HepG2 (cell line): ENCODE measurements around the gene AHCYL2. TPM values are rescaled to one million over a fixed set of nuclear protein-coding genes. Genes with fewer than 3 reads are reported as not detected.

Experiments used
- ATAC-seq: fragments of 200-7000 bp; cut with Tn5 transposase; 3 replicates; pipeline ENCODE4 v1.9.1; 2020; ENCODE audit warnings: mild to moderate bottlenecking, moderate library complexity
- BruUV-seq: library from RNA; stranded (reverse); fragments of 400-500 nt; replicated peaks from 2 replicates; lab custom pipeline; 2021; lab: Mats Ljungman, UMichigan
- CTCF ChIA-PET: fragments of 300-600 bp; formaldehyde crosslinking; extraction: SDS; loops from one replicate; lab custom pipeline; 2021; ENCODE audit warnings: low total read pairs, inconsistent platforms, low intra/inter-chr PET ratio; lab: Yijun Ruan, JAX
- POLR2A ChIA-PET: fragments of 350-600 bp; sonication (Branson Sonifier 250); formaldehyde crosslinking; loops from one replicate; lab custom pipeline; 2020; ENCODE audit warnings: antibody characterized with exemption, inconsistent platforms; lab: Yijun Ruan, JAX
- DNase-seq: peaks from one replicate; pipeline ENCODE4 v3.0.0-alpha.2; 2015; ENCODE audit warnings: low spot score
- FAIRE-seq: peaks from 3 replicates; lab custom pipeline; 2011; peaks lifted over from hg19 to GRCh38; lab: Jason Lieb, UNC
- H2AFZ ChIP-seq: one replicate; pipeline ENCODE4 v1.6.1; 2011; ENCODE audit warnings: low read length, inconsistent platforms
- H3K27ac ChIP-seq: fragments of 300-600 bp; 3 replicates; pipeline ENCODE4 v1.8.0; 2011; ENCODE audit warnings: mixed run types, mild to moderate bottlenecking, mixed read lengths, low read length, inconsistent platforms; ENCODE audit not compliant: insufficient read depth; ENCODE audit errors: extremely low read length
- H3K27me3 ChIP-seq, 2 experiments: fragments of 200-600 bp in 1 of 2; 2 replicates in 1 of 2; 3 replicates in 1 of 2; pipeline versions ENCODE4 v1.6.0 to v1.8.0; 2011; ENCODE audit warnings: low read length in 2 of 2, mild to moderate bottlenecking in 2 of 2, moderate library complexity in 2 of 2, inconsistent platforms in 1 of 2; ENCODE audit not compliant: insufficient read depth in 2 of 2, control insufficient read depth in 1 of 2
- H3K36me3 ChIP-seq, 2 experiments: fragments of 200-600 bp in 1 of 2; replicated peaks in 1 of 2; 2 replicates in 1 of 2; 3 replicates in 1 of 2; pipeline versions ENCODE4 v1.5.1 to v1.8.0; 2011; ENCODE audit warnings: low read length in 2 of 2, inconsistent platforms in 1 of 2; ENCODE audit not compliant: insufficient read depth in 2 of 2, control insufficient read depth in 1 of 2
- H3K4me1 ChIP-seq: 2 replicates; pipeline ENCODE4 v1.5.1; 2012; ENCODE audit warnings: low read length, inconsistent platforms; ENCODE audit not compliant: insufficient read depth
- H3K4me2 ChIP-seq: 2 replicates; pipeline ENCODE4 v1.6.0; 2011; ENCODE audit warnings: low read depth, low read length, inconsistent platforms
- H3K4me3 ChIP-seq, 3 experiments: fragments of 200-600 bp in 1 of 3; sonication (generic), shearing (Covaris generic) in 1 of 3; replicated peaks in 1 of 3; 2 replicates each; pipeline ENCODE4 v1.5.1; 2011 to 2016; ENCODE audit warnings: low read length in 3 of 3, inconsistent platforms in 2 of 3, low read depth in 2 of 3, mild to moderate bottlenecking in 2 of 3, control low read depth in 1 of 3, mixed read lengths in 1 of 3; ENCODE audit not compliant: insufficient read depth in 1 of 3
- H3K79me2 ChIP-seq: one replicate; pipeline ENCODE4 v1.6.1; 2011; ENCODE audit warnings: low read length, inconsistent platforms; ENCODE audit not compliant: insufficient read depth
- H3K9ac ChIP-seq: 2 replicates; pipeline ENCODE4 v1.6.0; 2011; ENCODE audit warnings: mild to moderate bottlenecking, low read depth, low read length, inconsistent platforms; ENCODE audit not compliant: insufficient read depth
- H3K9me3 ChIP-seq: 2 replicates; pipeline ENCODE4 v1.5.1; 2012; ENCODE audit warnings: mild to moderate bottlenecking, low read length
- H4K20me1 ChIP-seq: 2 replicates; pipeline ENCODE4 v1.6.0; 2011; ENCODE audit warnings: inconsistent platforms, mild to moderate bottlenecking, low read length, moderate library complexity; ENCODE audit not compliant: insufficient read depth
- CENPT ChIP-seq: sonication (generic); formaldehyde crosslinking; IDR thresholded peaks from 2 replicates; pipeline ENCODE4 v1.8.0; 2022; ENCODE audit warnings: low read depth, mild to moderate bottlenecking, moderate library complexity, missing genetic modification reagents
- EHMT2 ChIP-seq: fragments of 200-600 bp; sonication (generic); IDR thresholded peaks from 2 replicates; pipeline ENCODE4 v1.7.0; 2017; ENCODE audit warnings: antibody characterized with exemption, low read depth, low read length, borderline replicate concordance
- ETV6 ChIP-seq: sonication (generic); formaldehyde crosslinking; conservative IDR thresholded peaks from 2 replicates; pipeline ENCODE4 v1.4.0; 2020; ENCODE audit warnings: missing genetic modification reagents
- HMG20B ChIP-seq: conservative IDR thresholded peaks from 2 replicates; pipeline ENCODE4 v1.6.1; 2016; ENCODE audit warnings: missing genetic modification reagents, missing compliant biosample characterization
- JDP2 ChIP-seq: sonication (generic); formaldehyde crosslinking; IDR thresholded peaks from 2 replicates; pipeline ENCODE4 v1.8.1; 2022; ENCODE audit warnings: missing genetic modification reagents, borderline replicate concordance
- MAFK ChIP-seq, 2 experiments: IDR thresholded peaks in 1 of 2; conservative IDR thresholded peaks in 1 of 2; 2 replicates each; pipeline ENCODE4 v1.6.1; 2011; ENCODE audit warnings: improper control_type of control experiment in 2 of 2, low read length in 2 of 2
- MEIS2 ChIP-seq: sonication (generic); formaldehyde crosslinking; IDR thresholded peaks from 2 replicates; pipeline ENCODE4 v1.9.0; 2021; ENCODE audit warnings: mild to moderate bottlenecking, missing genetic modification reagents
- MLLT10 ChIP-seq: sonication (generic); formaldehyde crosslinking; IDR thresholded peaks from 2 replicates; pipeline ENCODE4 v1.4.0; 2020; ENCODE audit warnings: missing genetic modification reagents
- NFIB ChIP-seq: sonication (generic); formaldehyde crosslinking; IDR thresholded peaks from 2 replicates; pipeline ENCODE4 v1.9.0; 2021; ENCODE audit warnings: missing genetic modification reagents, mild to moderate bottlenecking, borderline replicate concordance
- NR3C1 ChIP-seq: sonication (generic); formaldehyde crosslinking; IDR thresholded peaks from 2 replicates; pipeline ENCODE4 v1.4.0; 2020; ENCODE audit warnings: missing genetic modification reagents
- POGZ ChIP-seq: sonication (generic); formaldehyde crosslinking; IDR thresholded peaks from 2 replicates; pipeline ENCODE4 v1.4.0; 2020; ENCODE audit warnings: mild to moderate bottlenecking, missing genetic modification reagents
- RFX5 ChIP-seq: IDR thresholded peaks from 2 replicates; pipeline ENCODE4 v1.6.1; 2011; ENCODE audit warnings: low read depth, low read length, improper control_type of control experiment
- SIN3A ChIP-seq: IDR thresholded peaks from 2 replicates; pipeline ENCODE4 v1.6.1; 2011; ENCODE audit warnings: low read depth, mild to moderate bottlenecking, control low read depth, low read length, borderline replicate concordance
- TGIF2 ChIP-seq: IDR thresholded peaks from 2 replicates; pipeline ENCODE4 v1.6.1; 2016; ENCODE audit warnings: control low read depth, missing compliant biosample characterization
- THAP11 ChIP-seq: IDR thresholded peaks from 2 replicates; pipeline ENCODE4 v1.6.1; 2016; ENCODE audit warnings: missing biosample characterization, missing genetic modification reagents
- U2AF1 ChIP-seq: fragments of 200-400 bp; formaldehyde crosslinking; optimal IDR thresholded peaks from 2 replicates; pipeline ENCODE3; 2017; ENCODE audit warnings: mild to moderate bottlenecking, low read depth, low read length
- ZGPAT ChIP-seq: IDR thresholded peaks from 2 replicates; pipeline ENCODE4 v1.6.1; 2016; ENCODE audit warnings: mild to moderate bottlenecking
- ZKSCAN5 ChIP-seq: sonication (generic); formaldehyde crosslinking; IDR thresholded peaks from 2 replicates; pipeline ENCODE4 v1.5.1; 2020; ENCODE audit warnings: mild to moderate bottlenecking, missing genetic modification reagents
- ZNF136 ChIP-seq: sonication (generic); formaldehyde crosslinking; IDR thresholded peaks from 2 replicates; pipeline ENCODE4 v1.8.1; 2022; ENCODE audit warnings: low read depth, mild to moderate bottlenecking, moderate library complexity, missing genetic modification reagents
- ZNF34 ChIP-seq: sonication (generic); formaldehyde crosslinking; IDR thresholded peaks from 2 replicates; pipeline ENCODE4 v1.4.0; 2020; ENCODE audit warnings: mild to moderate bottlenecking, missing genetic modification reagents, borderline replicate concordance
- ZNF7 ChIP-seq: IDR thresholded peaks from 2 replicates; pipeline ENCODE4 v1.6.1; 2016; ENCODE audit warnings: missing biosample characterization, missing genetic modification reagents
- ZSCAN22 ChIP-seq: sonication (generic); formaldehyde crosslinking; IDR thresholded peaks from 2 replicates; pipeline ENCODE4 v1.4.0; 2020; ENCODE audit warnings: mild to moderate bottlenecking, missing genetic modification reagents
- WGBS: methylation state at CpG from one replicate; pipeline ENCODE4 v1.1.6; 2017; ENCODE audit warnings: low lambda C conversion rate; 5-methylcytosine and 5-hydroxymethylcytosine counted together
- in situ Hi-C: cut with HindIII; loops from 2 replicates; pipeline ENCODE4 v1.10.0; 2017; ENCODE audit warnings: low pct_unique_long_range_greater_than_20kb; ENCODE audit not compliant: extremely low pct_ligation_motif_present
- intact Hi-C: fragments of 100-400 bp; cut with micrococcal nuclease; formaldehyde crosslinking; loops from one replicate; pipeline ENCODE4 v1.10.0; 2022; ENCODE audit not compliant: unreplicated experiment
- polyA plus RNA-seq, 8 experiments: library from polyadenylated mRNA; depleted of rRNA in 3 of 8; stranded (reverse) in 7 of 8; unstranded in 1 of 8; fragments of >200 nt; fragmentation: Illumina TruSeq in 4 of 8; extraction: Trizol in 4 of 8; gene quantifications; 2 replicates each; pipeline versions ENCODE4 v1.2.1 to v1.2.3, GENCODE V29; 2011 to 2016; ENCODE audit warnings: low read depth in 4 of 8, missing spikeins in 1 of 8, mixed read lengths in 1 of 8; ENCODE audit not compliant: insufficient read depth in 1 of 8
- total RNA-seq, 5 experiments: library from RNA; depleted of rRNA; stranded (reverse); fragments of >200 nt; fragmentation: Illumina TruSeq; extraction: Trizol; gene quantifications; 2 replicates each; pipeline ENCODE4 v1.2.3, GENCODE V29; 2016; ENCODE audit warnings: low read depth in 1 of 5

Gene AHCYL2
- total and polyA plus RNA-seq, 2 of the 13 experiments (the other 11 are each of a cell fraction or from before 2014, with no cell fraction given), result 9.5 to 14.7 TPM

GRCh38 chr7:129218514-129219062 lies 6.2 kb upstream of the AHCYL2 start:
- no peak overlapping the region for H3K27ac ChIP-seq
- no peaks in the 10 kb centered on the region for H3K27me3 ChIP-seq
- in situ Hi-C loops, result loop anchor here (5.0 kb wide), 1 partner anchor 79 kb away; no protein-coding TSS in a partner anchor
- H2AFZ ChIP-seq, result no peak overlapping the region
- peak overlapping the region; percentile 64 for H3K4me2 ChIP-seq
- ATAC-seq, result peak; percentile 82
- WGBS, result 16% methylated on average over 9 of the region's 9 CpGs
- H3K9me3 ChIP-seq, result no peaks in the 10 kb centered on the region
- no peaks in the 10 kb centered on the region for H3K36me3 ChIP-seq
- no peak overlapping the region for H3K9ac ChIP-seq
- H4K20me1 ChIP-seq, result no peaks in the 10 kb centered on the region
- peak; percentile 94 for FAIRE-seq
- POLR2A ChIA-PET, result interaction anchor here (0.6 kb wide), 1 partner anchor 215 kb away, joined by 3 read pairs; the partner anchor contains the start of gene STRIP2
- peak overlapping the region in 1 of 3 experiments; percentile 35; a peak in 1 of 6 replicates for H3K4me3 ChIP-seq
- CTCF ChIA-PET, result interaction anchor here (1.5 to 2.8 kb wide), 4 partner anchors 53 to 254 kb away, joined by 4 to 30 read pairs (median 18); no protein-coding TSS in a partner anchor
- BruUV-seq, result no TSS peak
- intact Hi-C loops, result loop anchor here (1.0 kb wide), 4 partner anchors 53 to 254 kb away; no protein-coding TSS in a partner anchor
- peaks cover 34% of the 10 kb centered on the region for H3K4me1 ChIP-seq
- H3K79me2 ChIP-seq, result no peaks in the 10 kb centered on the region
- DNase-seq, result peak; percentile 81
- TF ChIP-seq MAFK (conservative IDR thresholded peaks at IDR 0.05 in 1 of 2, IDR thresholded peaks at IDR 0.05 in 1 of 2; ENCODE audit: low read length in 2 of 2), result no peak
- 0 out of 2 replicates have a peak, but pooled peaks have one; percentile 45 for TF ChIP-seq ETV6
- no peak for TF ChIP-seq HMG20B (CRISPR knock-in tag)
- TF ChIP-seq MLLT10 (CRISPR knock-in tag), result no peak
- no peak for TF ChIP-seq ZNF7 (CRISPR knock-in tag)
- no peak for TF ChIP-seq ZSCAN22 (CRISPR knock-in tag)
- no peak for TF ChIP-seq ZNF34
- no peak for TF ChIP-seq SIN3A
- TF ChIP-seq TGIF2 (CRISPR knock-in tag), result peak; percentile 65; the same call in 1 of the 2 replicates
- TF ChIP-seq U2AF1, result no peak
- no peak for TF ChIP-seq NR3C1 (CRISPR knock-in tag)
- no peak for TF ChIP-seq EHMT2
- TF ChIP-seq CENPT (CRISPR knock-in tag), result no peak
- peak; percentile 24; the same call in 1 of the 2 replicates for TF ChIP-seq ZGPAT
- peak; percentile 53; the same call in 1 of the 2 replicates for TF ChIP-seq MEIS2 (CRISPR knock-in tag)
- TF ChIP-seq NFIB, result no peak
- TF ChIP-seq RFX5, result no peak
- TF ChIP-seq POGZ (CRISPR knock-in tag), result no peak
- TF ChIP-seq THAP11 (CRISPR knock-in tag), result peak; percentile 68
- no peak for TF ChIP-seq ZKSCAN5 (CRISPR knock-in tag)
- no peak for TF ChIP-seq JDP2 (CRISPR knock-in tag)
- TF ChIP-seq ZNF136 (CRISPR knock-in tag), result no peak
